SK-N-SH treated with all-trans-retinoic acid at 6 μM for 48 hours (cell line): ENCODE results near the gene HP.
"Not testable (repeated sequence)": the region's sequence is repeated elsewhere in the genome, so short reads cannot be mapped to it uniquely, and the experiment has no call there.

ENCODE experiments used
- ATAC-seq: fragments of 200-7000 bp; cut with Tn5 transposase; 3 replicates; pipeline ENCODE4 v1.9.1; 2020; ENCODE audit warnings: mild to moderate bottlenecking, moderate library complexity
- ARNTL ChIP-seq: fragments of 450-650 bp; formaldehyde crosslinking; IDR thresholded peaks from 2 replicates; pipeline ENCODE4 v1.5.0; 2020; ENCODE audit warnings: low read depth, mild to moderate bottlenecking, moderate library complexity, borderline replicate concordance
- CSDC2 ChIP-seq: fragments of 250-450 bp; sonication (Bioruptor Pico); IDR thresholded peaks from 2 replicates; pipeline ENCODE4 v1.5.0; 2020; ENCODE audit warnings: mild to moderate bottlenecking, moderate library complexity
- GLIS3 ChIP-seq: fragments of 250-450 bp; sonication (Bioruptor Pico); IDR thresholded peaks from 2 replicates; pipeline ENCODE4 v1.5.0; 2020; ENCODE audit warnings: mild to moderate bottlenecking, moderate library complexity
- ISL1 ChIP-seq: fragments of 250-450 bp; sonication (Bioruptor Pico); IDR thresholded peaks from 2 replicates; pipeline ENCODE4 v2.1.2; 2022; ENCODE audit warnings: mild to moderate bottlenecking, moderate library complexity
- OSR1 ChIP-seq: fragments of 250-450 bp; sonication (Bioruptor Pico); IDR thresholded peaks from 2 replicates; pipeline ENCODE4 v1.8.0; 2022; ENCODE audit warnings: moderate library complexity, mild to moderate bottlenecking, inconsistent platforms
- PPARA ChIP-seq: fragments of 250-450 bp; sonication (Bioruptor Pico); IDR thresholded peaks from 2 replicates; pipeline ENCODE4 v1.5.0; 2020; ENCODE audit warnings: mild to moderate bottlenecking, borderline replicate concordance
- RARB ChIP-seq: fragments of 250-450 bp; sonication (Bioruptor Pico); IDR thresholded peaks from 2 replicates; pipeline ENCODE4 v1.8.0; 2021; ENCODE audit warnings: mild to moderate bottlenecking, moderate library complexity
- SNAI2 ChIP-seq: fragments of 250-450 bp; sonication (Bioruptor Pico); IDR thresholded peaks from 2 replicates; pipeline ENCODE4 v1.5.0; 2020; ENCODE audit warnings: mild to moderate bottlenecking, moderate library complexity
- TOX ChIP-seq: fragments of 250-450 bp; sonication (Bioruptor Pico); IDR thresholded peaks from 2 replicates; pipeline ENCODE4 v1.8.0; 2021; ENCODE audit warnings: mild to moderate bottlenecking, moderate library complexity, borderline replicate concordance
- ZC3H10 ChIP-seq: fragments of 250-450 bp; sonication (Bioruptor Pico); IDR thresholded peaks from 2 replicates; pipeline ENCODE4 v1.5.1; 2021; ENCODE audit warnings: mild to moderate bottlenecking, moderate library complexity
- ZFP3 ChIP-seq: fragments of 250-450 bp; sonication (Bioruptor Pico); IDR thresholded peaks from 2 replicates; pipeline ENCODE4 v1.5.0; 2020; ENCODE audit warnings: mild to moderate bottlenecking, moderate library complexity
- ZFP30 ChIP-seq: fragments of 450-650 bp; formaldehyde crosslinking; IDR thresholded peaks from 2 replicates; pipeline ENCODE4 v1.5.0; 2022; ENCODE audit warnings: mild to moderate bottlenecking, moderate library complexity
- ZNF565 ChIP-seq: fragments of 450-650 bp; formaldehyde crosslinking; conservative IDR thresholded peaks from 2 replicates; pipeline ENCODE4 v1.5.0; 2020; ENCODE audit warnings: low read depth, mild to moderate bottlenecking, moderate library complexity
- ZNF70 ChIP-seq: fragments of 450-650 bp; formaldehyde crosslinking; IDR thresholded peaks from 2 replicates; pipeline ENCODE4 v1.5.0; 2020; ENCODE audit warnings: mild to moderate bottlenecking, moderate library complexity
- TF ChIP-seq, protein P1 (sequence below): fragments of 250-450 bp; sonication (Bioruptor Pico); IDR thresholded peaks from 2 replicates; pipeline ENCODE4 v1.5.1; 2021; ENCODE audit warnings: mild to moderate bottlenecking, moderate library complexity
- TF ChIP-seq, protein P2 (sequence below): fragments of 250-450 bp; sonication (Bioruptor Pico); IDR thresholded peaks from 2 replicates; pipeline ENCODE4 v1.8.0; 2020; ENCODE audit warnings: mild to moderate bottlenecking, moderate library complexity, borderline replicate concordance
- TF ChIP-seq, protein P3 (sequence below): fragments of 250-450 bp; sonication (Bioruptor Pico); IDR thresholded peaks from 2 replicates; pipeline ENCODE4 v1.5.1; 2020; ENCODE audit warnings: low read depth, mild to moderate bottlenecking, moderate library complexity
- TF ChIP-seq, protein P4 (sequence below): fragments of 250-450 bp; sonication (Bioruptor Pico); IDR thresholded peaks from 2 replicates; pipeline ENCODE4 v1.8.0; 2021; ENCODE audit warnings: low read depth, mild to moderate bottlenecking, moderate library complexity, borderline replicate concordance

The HP gene, protein sequence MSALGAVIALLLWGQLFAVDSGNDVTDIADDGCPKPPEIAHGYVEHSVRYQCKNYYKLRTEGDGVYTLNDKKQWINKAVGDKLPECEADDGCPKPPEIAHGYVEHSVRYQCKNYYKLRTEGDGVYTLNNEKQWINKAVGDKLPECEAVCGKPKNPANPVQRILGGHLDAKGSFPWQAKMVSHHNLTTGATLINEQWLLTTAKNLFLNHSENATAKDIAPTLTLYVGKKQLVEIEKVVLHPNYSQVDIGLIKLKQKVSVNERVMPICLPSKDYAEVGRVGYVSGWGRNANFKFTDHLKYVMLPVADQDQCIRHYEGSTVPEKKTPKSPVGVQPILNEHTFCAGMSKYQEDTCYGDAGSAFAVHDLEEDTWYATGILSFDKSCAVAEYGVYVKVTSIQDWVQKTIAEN

DNA sequence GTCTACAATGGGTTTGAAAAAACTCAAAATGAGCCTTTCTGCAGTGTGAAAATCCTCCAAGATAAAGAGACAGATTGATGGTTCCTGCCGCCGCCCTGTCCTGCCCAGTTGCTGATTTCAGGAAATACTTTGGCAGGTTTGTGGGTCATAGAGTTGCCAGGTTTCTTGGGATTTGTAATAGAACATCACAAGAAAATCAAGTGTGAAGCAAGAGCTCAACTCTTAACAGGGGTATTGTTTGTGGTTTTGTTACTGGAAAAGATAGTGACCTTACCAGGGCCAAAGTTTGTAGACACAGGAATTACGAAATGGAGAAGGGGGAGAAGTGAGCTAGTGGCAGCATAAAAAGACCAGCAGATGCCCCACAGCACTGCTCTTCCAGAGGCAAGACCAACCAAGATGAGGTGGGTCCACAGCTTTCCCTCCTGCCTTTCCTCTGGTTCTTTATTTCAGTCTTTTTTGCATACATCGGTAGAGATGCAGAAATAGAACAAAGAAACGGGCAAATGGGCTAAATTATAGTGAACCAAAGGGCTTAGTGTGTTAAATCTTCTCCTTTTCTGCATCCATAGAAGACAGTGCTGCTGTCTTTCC, at the start of gene HP:
HP (plus strand) TSS at position 252 of the 594 bp plus-strand sequence; CDS start at position 400, 148 bp downstream.
- ATAC-seq = not testable (repeated sequence)

DNA sequence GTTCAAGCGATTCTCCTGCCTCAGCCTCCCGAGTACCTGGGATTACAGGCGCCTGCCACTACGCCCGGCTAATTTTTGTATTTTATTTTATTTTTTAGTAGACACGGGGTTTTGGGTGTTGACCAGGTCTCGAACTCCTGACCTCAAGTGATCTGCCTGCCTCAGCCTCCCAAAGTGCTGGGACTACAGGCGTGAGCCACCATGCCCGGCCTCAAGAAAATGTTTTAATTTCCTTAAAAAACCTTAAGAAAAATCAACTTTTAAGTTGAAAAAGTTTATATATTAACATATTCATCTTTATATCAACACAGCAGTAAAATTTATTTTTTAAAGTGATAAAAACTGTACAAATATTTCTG, 46.3 kb upstream of the HP start:
- ATAC-seq = not testable (repeated sequence)

DNA sequence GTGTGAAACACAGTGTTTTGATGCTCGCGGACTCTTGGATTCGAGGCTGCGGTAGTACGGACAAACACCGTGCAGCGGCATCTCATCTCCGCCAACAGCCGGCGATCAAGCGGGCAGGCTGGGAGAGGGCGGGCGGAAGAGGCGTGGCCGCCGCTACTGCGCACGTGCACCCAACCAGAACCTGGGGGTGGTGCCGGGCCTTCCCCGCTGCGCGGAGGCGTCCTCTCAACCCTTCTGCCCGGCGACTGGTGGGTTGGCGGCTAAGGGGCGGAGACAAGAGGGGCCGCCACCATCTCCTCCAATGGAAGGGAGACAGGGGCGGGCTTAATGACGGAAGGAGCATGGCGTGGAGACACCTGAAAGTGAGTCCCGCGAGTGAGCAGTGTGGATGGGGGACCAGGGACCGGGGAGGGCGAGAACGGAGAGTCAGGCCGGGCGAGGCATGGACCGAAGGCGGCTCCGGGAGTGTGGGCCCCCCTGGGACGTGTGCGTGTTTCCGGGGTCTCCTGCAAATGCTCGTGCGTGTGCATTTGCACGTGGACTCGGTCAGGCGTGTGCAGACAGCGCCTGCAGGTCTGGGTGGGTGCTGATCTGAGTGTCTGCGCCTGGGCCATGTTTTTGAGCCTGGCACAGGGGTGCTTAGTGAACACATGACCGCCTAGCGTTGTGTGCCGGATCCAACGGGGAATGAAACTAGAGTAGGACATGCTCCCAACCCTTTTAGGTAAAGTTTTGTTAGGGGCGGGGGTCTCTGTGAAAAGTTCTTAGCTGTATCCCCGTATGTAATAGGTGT, 45.7 kb upstream of the HP start, which contains the start of gene DHODH:
DHODH (plus strand) TSS at position 321 of the 793 bp plus-strand sequence; CDS start at position 342, 21 bp downstream.
- ATAC-seq = peak; percentile 100
- TF ChIP-seq, protein P1, sequence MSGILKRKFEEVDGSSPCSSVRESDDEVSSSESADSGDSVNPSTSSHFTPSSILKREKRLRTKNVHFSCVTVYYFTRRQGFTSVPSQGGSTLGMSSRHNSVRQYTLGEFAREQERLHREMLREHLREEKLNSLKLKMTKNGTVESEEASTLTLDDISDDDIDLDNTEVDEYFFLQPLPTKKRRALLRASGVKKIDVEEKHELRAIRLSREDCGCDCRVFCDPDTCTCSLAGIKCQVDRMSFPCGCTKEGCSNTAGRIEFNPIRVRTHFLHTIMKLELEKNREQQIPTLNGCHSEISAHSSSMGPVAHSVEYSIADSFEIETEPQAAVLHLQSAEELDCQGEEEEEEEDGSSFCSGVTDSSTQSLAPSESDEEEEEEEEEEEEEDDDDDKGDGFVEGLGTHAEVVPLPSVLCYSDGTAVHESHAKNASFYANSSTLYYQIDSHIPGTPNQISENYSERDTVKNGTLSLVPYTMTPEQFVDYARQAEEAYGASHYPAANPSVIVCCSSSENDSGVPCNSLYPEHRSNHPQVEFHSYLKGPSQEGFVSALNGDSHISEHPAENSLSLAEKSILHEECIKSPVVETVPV (CRISPR knock-in tag) = no peak
- TF ChIP-seq ZNF565 (CRISPR knock-in tag) = no peak
- TF ChIP-seq, protein P2, sequence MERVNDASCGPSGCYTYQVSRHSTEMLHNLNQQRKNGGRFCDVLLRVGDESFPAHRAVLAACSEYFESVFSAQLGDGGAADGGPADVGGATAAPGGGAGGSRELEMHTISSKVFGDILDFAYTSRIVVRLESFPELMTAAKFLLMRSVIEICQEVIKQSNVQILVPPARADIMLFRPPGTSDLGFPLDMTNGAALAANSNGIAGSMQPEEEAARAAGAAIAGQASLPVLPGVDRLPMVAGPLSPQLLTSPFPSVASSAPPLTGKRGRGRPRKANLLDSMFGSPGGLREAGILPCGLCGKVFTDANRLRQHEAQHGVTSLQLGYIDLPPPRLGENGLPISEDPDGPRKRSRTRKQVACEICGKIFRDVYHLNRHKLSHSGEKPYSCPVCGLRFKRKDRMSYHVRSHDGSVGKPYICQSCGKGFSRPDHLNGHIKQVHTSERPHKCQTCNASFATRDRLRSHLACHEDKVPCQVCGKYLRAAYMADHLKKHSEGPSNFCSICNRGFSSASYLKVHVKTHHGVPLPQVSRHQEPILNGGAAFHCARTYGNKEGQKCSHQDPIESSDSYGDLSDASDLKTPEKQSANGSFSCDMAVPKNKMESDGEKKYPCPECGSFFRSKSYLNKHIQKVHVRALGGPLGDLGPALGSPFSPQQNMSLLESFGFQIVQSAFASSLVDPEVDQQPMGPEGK (CRISPR knock-in tag) = no peak

DNA sequence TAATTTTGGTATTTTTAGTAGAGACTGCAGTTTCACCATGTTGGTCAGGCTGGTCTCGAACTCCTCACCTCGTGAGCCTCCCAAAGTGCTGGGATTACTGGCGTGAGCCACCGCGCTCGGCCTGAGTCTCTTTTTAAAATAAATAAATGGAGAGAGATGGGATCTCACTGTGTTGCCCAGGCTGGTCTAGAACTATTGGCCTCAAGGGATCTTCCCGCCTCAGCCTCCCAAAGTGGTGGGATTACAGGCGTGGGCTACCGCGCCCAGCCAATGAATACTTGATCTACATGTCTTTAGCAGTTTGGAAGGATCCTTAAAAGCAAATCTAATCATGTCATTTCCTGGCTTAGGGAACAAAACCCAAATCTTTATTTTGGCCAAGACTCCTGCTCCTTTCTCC, 44.5 kb upstream of the HP start:
- ATAC-seq = no peak
- TF ChIP-seq, protein P3, sequence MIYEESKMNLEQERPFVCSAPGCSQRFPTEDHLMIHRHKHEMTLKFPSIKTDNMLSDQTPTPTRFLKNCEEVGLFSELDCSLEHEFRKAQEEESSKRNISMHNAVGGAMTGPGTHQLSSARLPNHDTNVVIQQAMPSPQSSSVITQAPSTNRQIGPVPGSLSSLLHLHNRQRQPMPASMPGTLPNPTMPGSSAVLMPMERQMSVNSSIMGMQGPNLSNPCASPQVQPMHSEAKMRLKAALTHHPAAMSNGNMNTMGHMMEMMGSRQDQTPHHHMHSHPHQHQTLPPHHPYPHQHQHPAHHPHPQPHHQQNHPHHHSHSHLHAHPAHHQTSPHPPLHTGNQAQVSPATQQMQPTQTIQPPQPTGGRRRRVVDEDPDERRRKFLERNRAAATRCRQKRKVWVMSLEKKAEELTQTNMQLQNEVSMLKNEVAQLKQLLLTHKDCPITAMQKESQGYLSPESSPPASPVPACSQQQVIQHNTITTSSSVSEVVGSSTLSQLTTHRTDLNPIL (CRISPR knock-in tag) = no peak
- TF ChIP-seq CSDC2 (CRISPR knock-in tag) = no peak
- TF ChIP-seq GLIS3 = no peak

DNA sequence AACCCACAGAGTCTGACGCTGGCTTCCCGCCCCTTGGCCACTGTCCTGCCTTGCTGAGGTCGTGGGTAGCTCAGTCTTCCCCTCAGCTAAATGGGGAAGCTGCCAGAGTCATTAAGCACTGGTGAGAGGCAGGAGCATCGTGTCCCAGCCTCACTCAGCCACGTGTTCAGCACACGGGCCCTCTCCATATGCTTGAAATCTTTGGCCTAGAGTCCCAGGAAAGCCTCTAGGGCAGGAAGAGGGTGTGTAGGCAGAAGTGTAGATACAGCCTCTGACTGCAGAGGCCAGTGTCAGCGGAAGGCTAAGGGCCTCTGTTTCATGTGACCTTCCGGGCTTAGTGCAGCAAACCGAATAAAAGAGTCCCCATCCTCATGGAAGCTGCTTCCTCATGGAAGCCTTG, 41.7 kb upstream of the HP start:
- no peak for TF ChIP-seq ZNF565 (CRISPR knock-in tag)
- no peak for TF ChIP-seq GLIS3
- no peak for TF ChIP-seq RARB (CRISPR knock-in tag)
- no peak for TF ChIP-seq ZNF70 (CRISPR knock-in tag)
- TF ChIP-seq CSDC2 (CRISPR knock-in tag) = no peak
- no peak for TF ChIP-seq TOX (CRISPR knock-in tag)
- no peak for TF ChIP-seq ZFP30 (CRISPR knock-in tag)
- no peak for TF ChIP-seq ZFP3
- no peak for TF ChIP-seq ARNTL
- TF ChIP-seq, protein P4, sequence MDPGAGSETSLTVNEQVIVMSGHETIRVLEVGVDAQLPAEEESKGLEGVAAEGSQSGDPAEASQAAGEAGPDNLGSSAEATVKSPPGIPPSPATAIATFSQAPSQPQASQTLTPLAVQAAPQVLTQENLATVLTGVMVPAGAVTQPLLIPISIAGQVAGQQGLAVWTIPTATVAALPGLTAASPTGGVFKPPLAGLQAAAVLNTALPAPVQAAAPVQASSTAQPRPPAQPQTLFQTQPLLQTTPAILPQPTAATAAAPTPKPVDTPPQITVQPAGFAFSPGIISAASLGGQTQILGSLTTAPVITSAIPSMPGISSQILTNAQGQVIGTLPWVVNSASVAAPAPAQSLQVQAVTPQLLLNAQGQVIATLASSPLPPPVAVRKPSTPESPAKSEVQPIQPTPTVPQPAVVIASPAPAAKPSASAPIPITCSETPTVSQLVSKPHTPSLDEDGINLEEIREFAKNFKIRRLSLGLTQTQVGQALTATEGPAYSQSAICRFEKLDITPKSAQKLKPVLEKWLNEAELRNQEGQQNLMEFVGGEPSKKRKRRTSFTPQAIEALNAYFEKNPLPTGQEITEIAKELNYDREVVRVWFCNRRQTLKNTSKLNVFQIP (CRISPR knock-in tag) = no peak
- ATAC-seq = no peak

DNA sequence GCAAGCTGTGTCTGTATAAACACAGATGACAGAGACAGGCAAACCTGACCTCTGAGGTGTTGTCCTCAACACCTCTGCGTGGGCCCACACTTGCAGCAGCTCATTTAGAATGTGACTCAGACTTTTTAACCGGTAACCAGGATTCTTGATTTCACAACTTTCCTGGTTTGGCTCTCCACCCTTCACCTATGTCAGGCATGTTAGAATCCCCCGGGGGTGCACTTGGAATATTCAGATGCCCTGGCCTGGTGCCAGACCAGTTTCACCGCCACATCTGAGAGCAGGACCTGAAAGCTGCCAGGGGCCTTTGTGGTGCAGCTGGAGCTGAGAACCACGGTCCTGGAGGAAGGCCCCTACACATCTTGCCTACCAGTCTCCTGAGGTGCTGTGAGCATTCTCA, 40.9 kb upstream of the HP start:
- no peak for ATAC-seq
- TF ChIP-seq, protein P1 (CRISPR knock-in tag) = no peak
- TF ChIP-seq ISL1 = no peak
- TF ChIP-seq, protein P2 (CRISPR knock-in tag) = no peak
- TF ChIP-seq ARNTL = no peak
- TF ChIP-seq SNAI2 (CRISPR knock-in tag) = no peak
- TF ChIP-seq OSR1 = no peak
- TF ChIP-seq, protein P3 (CRISPR knock-in tag) = no peak
- no peak for TF ChIP-seq GLIS3
- no peak for TF ChIP-seq RARB (CRISPR knock-in tag)
- no peak for TF ChIP-seq PPARA (CRISPR knock-in tag)
- no peak for TF ChIP-seq TOX (CRISPR knock-in tag)
- TF ChIP-seq ZNF70 (CRISPR knock-in tag) = no peak
- TF ChIP-seq ZFP30 (CRISPR knock-in tag) = no peak
- no peak for TF ChIP-seq ZC3H10 (CRISPR knock-in tag)
